Mesodermal cell (in vitro differentiated cells): ENCODE data around the gene TFDP1.

Source experiments
- H3K27ac ChIP-seq: 2 replicates; pipeline ENCODE4 v1.7.0; 2013; ENCODE audit warnings: mild to moderate bottlenecking, low read depth, low read length, moderate library complexity; ENCODE audit not compliant: severe bottlenecking
- H3K36me3 ChIP-seq: 2 replicates; pipeline ENCODE4 v1.7.1; 2013; ENCODE audit warnings: mild to moderate bottlenecking, low read length, moderate library complexity; ENCODE audit not compliant: control insufficient read depth, insufficient read depth
- H3K4me1 ChIP-seq: one replicate; pipeline ENCODE4 v1.7.1; 2013; ENCODE audit warnings: mild to moderate bottlenecking, low read length; ENCODE audit not compliant: insufficient read depth, control insufficient read depth, poor library complexity, severe bottlenecking
- H3K4me3 ChIP-seq: 2 replicates; pipeline ENCODE4 v1.7.0; 2013; ENCODE audit warnings: low read length, control low read depth, mild to moderate bottlenecking; ENCODE audit not compliant: insufficient read depth, poor library complexity, severe bottlenecking; ENCODE audit errors: extremely low read depth
- H3K9me3 ChIP-seq: 2 replicates; pipeline ENCODE4 v1.7.1; 2013; ENCODE audit warnings: mild to moderate bottlenecking, low read length, moderate library complexity; ENCODE audit not compliant: control insufficient read depth
- WGBS, 2 experiments: methylation state at CpG; one replicate each; pipeline ENCODE4 v1.1.5; 2013; ENCODE audit warnings: missing lambda C conversion rate in 2 of 2; ENCODE audit not compliant: insufficient coverage in 2 of 2; 5-methylcytosine and 5-hydroxymethylcytosine counted together

The TFDP1 gene

DNA sequence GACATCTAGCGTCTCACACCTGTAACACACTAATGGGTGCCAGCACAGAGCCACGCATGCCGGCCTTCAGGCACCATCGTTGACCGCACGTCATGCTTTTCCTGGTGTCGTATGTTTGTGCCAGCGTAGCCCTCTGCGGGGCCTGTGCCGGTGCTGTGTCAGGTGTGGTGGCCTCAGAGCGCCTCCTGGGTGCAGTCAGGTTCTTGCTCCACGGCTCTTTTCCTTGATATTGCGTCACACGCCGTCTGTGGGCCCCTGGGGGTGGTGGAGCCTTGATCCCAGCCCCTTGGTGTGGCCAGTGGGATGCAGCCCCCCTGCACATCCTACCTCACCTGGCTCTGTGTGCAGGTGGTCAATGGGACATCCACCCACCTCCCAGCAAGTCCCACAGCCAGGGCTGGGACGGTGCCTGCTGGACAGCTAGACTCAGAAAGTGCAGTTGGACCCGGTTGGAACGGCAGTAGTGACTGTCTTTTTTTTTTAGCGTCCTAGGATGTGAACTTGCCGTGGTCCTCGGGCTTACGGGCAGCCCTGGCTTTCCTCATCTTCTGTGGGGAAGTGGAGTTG lies 24.5 kb downstream of the TFDP1 start:
- 97 to 98% methylated on average over 22 of the region's 22 CpGs for WGBS, 2 experiments
- Histone ChIP-seq H3K4me3 (no peak overlapping the region), H3K9me3 (no peaks in the 10 kb centered on the region), H3K4me1 (no peaks in the 10 kb centered on the region), H3K27ac (no peak overlapping the region), H3K36me3 (peaks cover 60% of the 10 kb centered on the region)

DNA sequence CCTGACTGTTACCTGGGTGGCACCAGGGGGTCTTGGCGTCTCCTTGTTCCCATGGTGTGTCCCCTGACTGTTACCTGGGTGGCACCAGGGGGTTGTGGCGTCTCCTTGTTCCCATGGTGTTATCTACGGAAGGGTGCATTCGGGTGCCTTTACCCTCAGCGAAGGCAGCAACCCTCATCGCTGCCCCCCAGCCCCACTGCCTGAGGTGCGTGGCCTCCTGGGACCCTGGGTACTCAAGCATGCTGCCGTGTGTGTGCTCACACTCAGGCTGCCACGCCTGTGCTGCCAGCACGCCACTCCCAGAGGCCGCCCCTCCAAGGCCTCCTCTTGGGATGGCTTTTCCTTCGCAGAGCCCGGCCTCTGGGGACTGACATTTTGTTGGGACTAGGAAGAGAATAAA lies 25.1 kb downstream of the TFDP1 start:
- Histone ChIP-seq H3K9me3 (no peaks in the 10 kb centered on the region), H3K4me3 (no peak overlapping the region), H3K36me3 (peaks cover 60% of the 10 kb centered on the region), H3K27ac (no peak overlapping the region), H3K4me1 (no peaks in the 10 kb centered on the region)
- WGBS, 2 experiments, result 98 to 99% methylated on average over 12 to 13 of the region's 13 CpGs

DNA sequence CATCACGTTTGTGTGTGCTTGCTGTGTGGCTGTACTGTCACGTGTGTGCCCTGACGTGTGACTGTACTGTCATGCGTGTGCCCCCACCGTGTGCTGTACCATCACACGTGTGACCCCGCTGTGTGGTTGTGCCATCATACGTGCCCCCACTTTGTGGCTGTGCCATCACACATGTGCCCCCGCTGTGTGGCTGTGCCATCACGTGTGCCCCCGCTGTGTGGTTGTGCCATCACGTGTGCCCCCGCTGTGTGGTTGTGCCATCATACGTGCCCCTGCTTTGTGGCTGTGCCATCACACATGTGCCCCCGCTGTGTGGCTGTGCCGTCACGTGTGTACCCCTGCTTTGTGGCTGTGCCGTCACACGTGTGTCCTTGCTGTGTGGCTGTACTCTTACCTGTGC lies 25.7 kb downstream of the TFDP1 start:
- peaks cover 58% of the 10 kb centered on the region for H3K36me3 ChIP-seq
- H3K4me3 ChIP-seq, result no peak overlapping the region
- H3K4me1 ChIP-seq, result no peaks in the 10 kb centered on the region
- H3K9me3 ChIP-seq, result no peaks in the 10 kb centered on the region
- 92 to 94% methylated on average over 17 to 19 of the region's 19 CpGs for WGBS, 2 experiments
- H3K27ac ChIP-seq, result no peak overlapping the region

DNA sequence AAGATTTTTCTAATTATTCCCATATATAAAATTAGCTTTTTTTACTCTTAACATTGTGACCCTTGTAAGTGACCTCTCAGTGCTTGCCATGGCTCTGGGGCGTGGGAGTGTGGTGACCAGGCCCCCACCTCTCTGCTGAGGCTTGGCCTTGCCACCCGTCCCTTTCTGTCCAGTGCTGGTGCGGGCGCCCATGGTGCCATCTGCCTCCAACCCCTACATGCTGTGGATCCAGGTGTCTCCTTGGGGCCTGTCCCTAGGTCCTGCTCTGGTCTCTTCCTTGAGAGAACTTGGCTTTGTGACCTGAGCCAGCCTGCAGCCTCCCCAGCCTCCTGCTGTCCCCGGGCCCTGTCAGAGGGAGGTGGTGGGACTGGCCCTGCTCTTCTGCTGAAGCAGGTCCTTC lies 27.4 kb downstream of the TFDP1 start:
- WGBS, 2 experiments, result 88 to 98% methylated on average over 4 to 5 of the region's 5 CpGs
- H3K9me3 ChIP-seq, result no peaks in the 10 kb centered on the region
- no peak overlapping the region for H3K27ac ChIP-seq
- peaks cover 61% of the 10 kb centered on the region for H3K36me3 ChIP-seq
- no peak overlapping the region for H3K4me3 ChIP-seq
- H3K4me1 ChIP-seq, result no peaks in the 10 kb centered on the region

DNA sequence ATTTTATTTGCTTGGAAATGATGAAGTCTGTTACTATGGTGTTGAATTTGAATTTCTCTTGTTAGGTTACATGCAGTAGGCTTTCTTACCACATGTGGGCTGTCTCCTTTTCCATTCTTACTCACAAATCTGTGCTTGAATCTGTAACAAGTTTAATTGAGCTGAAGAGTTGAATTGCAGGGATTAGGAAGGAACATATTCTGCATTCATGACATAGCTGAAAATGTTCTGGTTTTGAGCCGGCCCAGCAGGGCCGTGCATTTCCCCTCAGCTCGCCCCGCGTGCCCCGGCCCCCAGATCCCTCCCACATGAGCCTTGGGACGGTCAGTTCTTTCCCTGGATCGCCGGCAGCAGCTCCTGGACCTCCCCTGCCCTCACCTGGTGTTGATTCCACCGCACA lies 28.1 kb downstream of the TFDP1 start:
- H3K4me1 ChIP-seq, result no peaks in the 10 kb centered on the region
- WGBS, 2 experiments, result 95 to 98% methylated on average over 10 of the region's 10 CpGs
- H3K27ac ChIP-seq, result no peak overlapping the region
- peaks cover 62% of the 10 kb centered on the region for H3K36me3 ChIP-seq
- H3K4me3 ChIP-seq, result no peak overlapping the region
- no peaks in the 10 kb centered on the region for H3K9me3 ChIP-seq

DNA sequence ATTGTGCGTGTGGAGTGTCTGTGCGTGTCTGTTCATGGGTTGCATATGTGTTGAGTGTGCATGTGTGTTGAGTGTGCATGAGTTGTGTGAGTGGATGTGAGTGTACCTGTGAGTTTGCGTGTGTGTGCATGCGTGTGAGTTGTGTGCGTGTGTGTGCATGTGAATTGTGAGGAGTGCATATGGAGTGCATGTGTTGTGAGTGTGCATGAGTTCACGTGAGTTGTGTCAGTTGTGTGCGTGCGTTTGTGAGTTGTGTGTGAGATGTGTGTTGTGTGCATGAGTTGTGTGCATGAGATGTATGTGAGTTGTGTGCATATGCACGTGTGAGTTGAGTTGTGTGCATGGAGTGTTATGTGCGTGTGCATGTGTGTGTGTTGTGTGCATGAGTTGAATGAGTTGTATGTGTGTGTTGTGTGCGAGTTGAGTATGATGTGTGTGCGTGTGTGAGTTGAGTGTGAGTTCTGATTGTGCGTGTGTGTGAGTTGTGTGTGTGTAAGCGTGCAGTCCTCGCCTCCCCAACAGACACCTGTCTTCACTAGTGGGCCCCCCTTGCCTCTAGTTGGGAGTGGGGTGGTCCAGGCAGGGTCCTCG lies 29.3 kb downstream of the TFDP1 start:
- Histone ChIP-seq H3K36me3 (peaks cover 66% of the 10 kb centered on the region), H3K4me3 (no peak overlapping the region), H3K9me3 (no peaks in the 10 kb centered on the region), H3K27ac (no peak overlapping the region), H3K4me1 (no peaks in the 10 kb centered on the region)
- 91 to 96% methylated on average over 12 to 13 of the region's 16 CpGs for WGBS, 2 experiments

DNA sequence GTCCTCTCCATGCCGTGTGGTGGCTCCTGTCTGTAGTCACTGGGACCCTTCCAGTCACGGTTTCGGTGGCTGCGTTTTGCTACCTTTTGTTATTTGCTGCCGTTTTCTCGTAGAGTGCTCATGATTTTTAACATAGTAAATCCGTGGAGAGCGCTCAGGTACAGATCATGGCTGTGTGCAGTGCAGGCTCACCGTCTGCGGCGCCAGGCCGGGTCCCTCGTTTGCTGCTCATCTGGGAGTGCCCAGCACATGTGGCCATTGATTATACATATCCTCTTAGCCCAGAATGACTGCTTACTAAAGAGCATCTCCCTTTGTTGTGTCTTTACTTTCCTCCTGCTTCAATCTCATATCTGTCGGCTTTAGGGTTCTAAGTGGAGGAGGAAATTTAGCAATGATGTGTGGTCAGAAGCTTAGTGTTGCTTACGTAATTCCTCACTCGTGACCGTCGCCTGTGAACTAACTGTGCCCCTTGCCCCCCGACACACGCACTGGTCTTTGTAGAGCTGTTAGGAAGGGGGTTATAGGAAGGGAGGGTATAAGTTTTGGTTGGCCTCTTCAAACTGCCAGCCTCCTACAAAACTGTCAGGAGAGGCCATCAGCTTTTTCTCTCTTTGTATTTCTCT lies 31.8 kb downstream of the TFDP1 start:
- peak overlapping the region; percentile 43 for H3K27ac ChIP-seq
- H3K36me3 ChIP-seq, result peaks cover 61% of the 10 kb centered on the region
- H3K4me1 ChIP-seq, result no peaks in the 10 kb centered on the region
- no peaks in the 10 kb centered on the region for H3K9me3 ChIP-seq
- 96% methylated on average over 13 to 19 of the region's 20 CpGs for WGBS, 2 experiments
- H3K4me3 ChIP-seq, result no peak overlapping the region

DNA sequence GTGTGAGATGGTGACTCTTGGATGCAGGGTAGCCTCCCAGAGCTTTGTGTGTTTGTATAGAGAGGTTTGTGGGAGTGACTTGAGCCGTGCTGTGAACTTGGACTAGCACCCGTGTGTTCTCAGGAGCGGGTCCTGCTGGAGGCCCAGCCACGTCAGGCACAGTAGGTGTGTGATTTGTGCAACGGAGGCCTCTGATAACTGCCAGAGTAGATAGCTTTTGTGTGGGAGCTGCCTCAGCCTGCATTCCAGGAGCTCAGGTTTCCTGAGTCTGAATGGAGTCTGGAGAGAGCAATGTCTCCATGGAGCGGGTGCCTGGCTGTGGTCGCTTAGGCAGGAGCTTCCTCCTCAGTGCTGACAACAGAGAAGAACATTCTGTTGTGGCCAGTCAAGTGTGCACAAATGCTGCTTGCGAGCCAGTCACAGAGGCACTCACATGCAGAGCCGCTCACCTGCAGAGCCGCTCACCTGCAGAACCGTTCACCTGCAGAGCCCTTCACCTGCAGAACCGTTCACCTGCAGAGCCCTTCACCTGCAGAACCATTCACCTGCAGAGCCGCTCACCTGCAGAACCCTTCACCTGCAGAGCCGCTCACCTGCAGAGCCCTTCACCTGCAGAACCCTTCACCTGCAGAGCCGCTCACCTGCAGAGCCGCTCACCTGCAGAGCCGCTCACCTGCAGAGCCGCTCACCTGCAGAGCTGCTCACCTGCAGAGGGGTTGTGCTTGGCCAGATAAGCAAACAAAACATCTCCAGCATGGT lies 32.6 kb downstream of the TFDP1 start:
- Histone ChIP-seq H3K27ac (peak overlapping the region; percentile 43), H3K4me1 (no peaks in the 10 kb centered on the region), H3K4me3 (no peak overlapping the region), H3K36me3 (peaks cover 56% of the 10 kb centered on the region), H3K9me3 (no peaks in the 10 kb centered on the region)
- 87 to 88% methylated on average over 16 to 17 of the region's 18 CpGs for WGBS, 2 experiments

DNA sequence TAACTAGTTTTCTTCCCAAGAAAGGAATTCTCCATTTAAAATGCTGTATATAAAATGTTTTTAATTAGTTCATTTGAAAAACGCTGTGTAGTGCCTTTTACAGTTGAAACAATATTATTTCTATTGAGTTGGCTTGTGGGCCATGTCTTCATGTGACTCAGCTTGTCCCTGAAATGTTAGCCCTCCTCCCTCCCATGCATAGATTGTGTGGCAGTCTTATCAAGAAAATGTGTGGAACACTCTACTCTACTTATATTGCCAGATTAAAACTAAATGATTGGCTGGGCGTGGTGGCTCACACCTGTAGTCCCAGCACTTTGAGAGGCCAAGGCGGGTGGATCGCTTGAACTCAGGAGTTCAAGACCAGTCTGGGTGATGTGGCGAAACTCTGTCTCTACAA lies 33.4 kb downstream of the TFDP1 start:
- H3K4me3 ChIP-seq, result no peak overlapping the region
- 90 to 92% methylated on average over 4 of the region's 5 CpGs for WGBS, 2 experiments
- no peaks in the 10 kb centered on the region for H3K9me3 ChIP-seq
- H3K4me1 ChIP-seq, result no peaks in the 10 kb centered on the region
- H3K27ac ChIP-seq, result no peak overlapping the region
- H3K36me3 ChIP-seq, result peaks cover 62% of the 10 kb centered on the region

DNA sequence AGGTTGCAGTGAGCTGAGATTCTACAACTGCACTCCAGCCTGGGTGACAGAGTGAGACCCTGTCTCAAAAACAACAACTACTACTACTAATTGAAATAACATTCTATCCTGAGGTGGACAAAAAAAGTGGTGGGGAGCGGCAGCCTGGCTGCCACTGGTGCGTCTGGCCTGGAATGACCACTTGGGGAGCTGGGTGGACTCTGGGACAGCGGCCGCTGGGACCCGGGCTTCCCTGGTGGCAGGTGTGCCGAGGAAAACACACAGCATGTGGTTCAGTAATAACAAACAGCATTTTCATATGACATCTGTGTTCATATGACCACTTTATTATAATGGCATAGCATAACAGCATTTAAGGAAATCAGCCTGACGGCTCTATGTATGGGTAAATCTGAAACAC lies 33.9 kb downstream of the TFDP1 start:
- Histone ChIP-seq H3K36me3 (peaks cover 66% of the 10 kb centered on the region), H3K4me3 (no peak overlapping the region), H3K4me1 (no peaks in the 10 kb centered on the region), H3K9me3 (no peaks in the 10 kb centered on the region), H3K27ac (no peak overlapping the region)
- 100% methylated on average over 1 to 5 of the region's 7 CpGs for WGBS, 2 experiments
